Measurements from ENCODE around the gene USH1C.

GRCh38 chr11:17581036-17581731 lies 37.0 kb upstream of the USH1C start:
- no peak for TF ChIP-seq CTCF (IDR thresholded peaks at IDR 0.05)
- TF ChIP-seq EP300 (IDR thresholded peaks at IDR 0.05; ENCODE audit: low read depth), result no peak
- no peak for TF ChIP-seq POLR2AphosphoS5 (IDR thresholded peaks at IDR 0.05)
